ENCODE results near the gene ALAS1. TPM values are rescaled to one million over a fixed set of nuclear protein-coding genes. Genes with fewer than 3 reads are reported as not detected.
A peak's percentile ranks its signal among the peaks of the same experiment; 100 is the strongest.
"Not testable (repeated sequence)": the region's sequence is repeated elsewhere in the genome, so short reads cannot be mapped to it uniquely, and the experiment has no call there.

The ALAS1 gene
- total and polyA plus RNA-seq, 2 experiments from 2014 or later: 17.8 to 42.8 TPM

- H2AFZ ChIP-seq: no peak overlapping the region
- Mint-ChIP-seq H3K4me1 (peaks cover 21% of the 10 kb centered on the region), H3K27ac (peak overlapping the region; percentile 22), H3K27me3 (ENCODE audit: insufficient read depth, low read depth, poor library complexity) (peaks cover 4% of the 10 kb centered on the region), H3K36me3 (ENCODE audit: low read depth) (peaks cover 8% of the 10 kb centered on the region), H3K9me3 (peaks cover 33% of the 10 kb centered on the region), H3K4me3 (peak overlapping the region; percentile 1; the same call in 1 of the 3 replicates)
- H3K4me1 ChIP-seq (ENCODE audit: insufficient read depth): peaks cover 16% of the 10 kb centered on the region
- H3F3A ChIP-seq (replicated peaks; ENCODE audit: low read depth): no peaks in the 10 kb centered on the region
- 0 out of 2 replicates have a peak, but pooled peaks have one; percentile 10 for TF ChIP-seq ZNF462 (CRISPR knock-in tag; IDR thresholded peaks at IDR 0.05)
- peak; percentile 17 for TF ChIP-seq JUNB (IDR thresholded peaks at IDR 0.05; ENCODE audit: unreplicated experiment)
- no peak for TF ChIP-seq ETS1 (IDR thresholded peaks at IDR 0.05)
- no peak for TF ChIP-seq ZNF331 (CRISPR knock-in tag; IDR thresholded peaks at IDR 0.05; ENCODE audit: low read depth)
- TF ChIP-seq CREB1 (CRISPR knock-in tag; IDR thresholded peaks at IDR 0.05; ENCODE audit: low read depth): no peak
- no peaks in the 10 kb centered on the region; the same call in 1 of the 2 replicates for H3K36me3 ChIP-seq (ENCODE audit: insufficient read depth)
- H3K9me2 ChIP-seq (ENCODE audit: insufficient read depth): no peaks in the 10 kb centered on the region; the same call in 1 of the 2 replicates
- peak overlapping the region; percentile 34; the same call in 1 of the 2 replicates for H3K27ac ChIP-seq (ENCODE audit: low read depth)
- peak; percentile 92 for DNase-seq (ENCODE audit: low spot score)
- H3K79me2 ChIP-seq (replicated peaks; ENCODE audit: insufficient read depth): no peaks in the 10 kb centered on the region
- no peaks in the 10 kb centered on the region for H3K27me3 ChIP-seq (ENCODE audit: insufficient read depth)
- ATAC-seq: peak; percentile 91
- H4K20me1 ChIP-seq (replicated peaks; ENCODE audit: insufficient read depth): no peaks in the 10 kb centered on the region
- peak overlapping the region; percentile 56 for H3K4me2 ChIP-seq
- peak overlapping the region; percentile 22; the same call in 1 of the 2 replicates for H3K4me3 ChIP-seq
These were observed 30.7 kb upstream of the ALAS1 start for GRCh38 chr3:52167240-52167639.

GRCh38 chr3:52170217-52170616 is 27.7 kb upstream of the ALAS1 start:
- not testable (repeated sequence) for H3K27ac Mint-ChIP-seq; H3F3A ChIP-seq (replicated peaks; ENCODE audit: low read depth); H3K4me3 ChIP-seq; H3K4me3 Mint-ChIP-seq; H3K79me2 ChIP-seq (replicated peaks; ENCODE audit: insufficient read depth); H3K36me3 ChIP-seq (ENCODE audit: insufficient read depth); H2AFZ ChIP-seq; H3K4me2 ChIP-seq; H3K27me3 Mint-ChIP-seq (ENCODE audit: insufficient read depth, low read depth, poor library complexity); ATAC-seq; H3K27ac ChIP-seq (ENCODE audit: low read depth); DNase-seq (ENCODE audit: low spot score); H3K36me3 Mint-ChIP-seq (ENCODE audit: low read depth); H3K9me2 ChIP-seq (ENCODE audit: insufficient read depth); H3K27me3 ChIP-seq (ENCODE audit: insufficient read depth); H4K20me1 ChIP-seq (replicated peaks; ENCODE audit: insufficient read depth)
- H3K4me1 Mint-ChIP-seq: peaks cover 21% of the 10 kb centered on the region
- peaks cover 16% of the 10 kb centered on the region for H3K4me1 ChIP-seq (ENCODE audit: insufficient read depth)
- H3K9me3 Mint-ChIP-seq: peaks cover 11% of the 10 kb centered on the region; the same call in 2 of the 3 replicates

All from GM23338 (cell line).